ENCODE results near the gene TMEM115. TPM values are rescaled to one million over a fixed set of nuclear protein-coding genes. Genes with fewer than 3 reads are reported as not detected.

Gene TMEM115
- total and polyA plus RNA-seq, 10 of the 15 experiments (the other 5 are each of a cell fraction or from before 2014, with no cell fraction given): 1.9 to 18.7 (median 13.2) TPM

DNA sequence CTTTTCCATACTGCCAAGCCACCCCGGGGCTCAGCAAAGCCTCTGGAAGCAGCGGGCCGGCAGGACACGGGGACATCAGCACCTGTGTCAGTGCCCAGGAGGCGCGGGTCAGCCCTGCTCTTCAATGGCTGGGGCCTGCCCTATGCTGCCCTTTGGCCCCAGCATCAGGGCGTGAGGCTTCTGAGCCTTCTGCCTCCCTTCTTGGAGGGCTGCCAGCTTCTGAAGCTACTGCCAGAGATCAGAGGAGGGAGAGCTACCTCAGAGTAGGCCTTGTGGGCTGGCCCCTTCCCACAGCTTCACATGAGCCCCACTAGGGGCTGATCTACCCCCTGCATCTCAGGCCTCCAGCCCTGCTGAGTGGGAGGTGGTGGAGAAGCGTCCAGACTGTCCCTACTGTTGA is 13.0 kb upstream of the TMEM115 start:
- H3K27ac ChIP-seq (ENCODE audit: control insufficient read depth, insufficient read depth): no peak overlapping the region
- ChIA-PET RAD21 (ENCODE audit: unreplicated experiment) (no interaction called here), CTCF (no interaction called here), SMC1A (ENCODE audit: uncharacterized antibody, unreplicated experiment) (no interaction called here), POLR2A (no interaction called here)
- no peaks in the 10 kb centered on the region; a peak in 2 of 4 replicates for H3K27me3 ChIP-seq (replicated peaks in 1 of 2; ENCODE audit: control insufficient read depth in 2 of 2, insufficient read depth in 2 of 2, low read length in 1 of 2)
- no peak overlapping the region for H3K4me3 ChIP-seq
- in situ Hi-C loops (cut with MboI) (no loop called here), intact Hi-C loops (cut with micrococcal nuclease; ENCODE audit: unreplicated experiment) (no loop called here)
- DNase-seq (ENCODE audit: low read depth, low spot score): no peak
- no peak overlapping the region for H3K9ac ChIP-seq (ENCODE audit: control insufficient read depth, insufficient read depth, low read length)
- H3K36me3 ChIP-seq (ENCODE audit: control insufficient read depth in 2 of 2, insufficient read depth in 2 of 2, low read length in 1 of 2): no peaks in the 10 kb centered on the region
- H3K79me2 ChIP-seq (ENCODE audit: control insufficient read depth, insufficient read depth, low read length): no peaks in the 10 kb centered on the region
- no peaks in the 10 kb centered on the region for H4K20me1 ChIP-seq (ENCODE audit: control insufficient read depth, insufficient read depth)
- no peak; the same call in 2 of the 3 replicates for ATAC-seq
- no TSS peak for BruUV-seq (replicated peaks)
- no peaks in the 10 kb centered on the region for H3K4me1 ChIP-seq (ENCODE audit: control insufficient read depth, insufficient read depth, low read length)
- no peak overlapping the region for H3K4me2 ChIP-seq (ENCODE audit: control insufficient read depth, insufficient read depth)
- FAIRE-seq: no peak
- TF ChIP-seq RELA (IDR thresholded peaks at IDR 0.05; ENCODE audit: borderline replicate concordance, partially characterized antibody) (no peak), LARP7 (IDR thresholded peaks at IDR 0.05) (no peak), NFIC (IDR thresholded peaks at IDR 0.05; ENCODE audit: low read depth, low read length) (no peak), PML (IDR thresholded peaks at IDR 0.05; ENCODE audit: low read length) (no peak), SMARCA5 (IDR thresholded peaks at IDR 0.05) (no peak), RUNX3 (IDR thresholded peaks at IDR 0.05; ENCODE audit: low read length) (no peak), ATF7 (IDR thresholded peaks at IDR 0.05; ENCODE audit: low read depth) (no peak), MTA2 (IDR thresholded peaks at IDR 0.05; ENCODE audit: low read depth) (no peak)
- no peaks in the 10 kb centered on the region for H3K9me3 ChIP-seq (replicated peaks; ENCODE audit: control insufficient read depth, insufficient read depth, low read length)
- WGBS (ENCODE audit: insufficient coverage, insufficient replicate concordance, low lambda C conversion rate, missing lambda C conversion rate): 20% methylated on average over 8 of the region's 8 CpGs
- no peak overlapping the region for H2AFZ ChIP-seq (ENCODE audit: control insufficient read depth, low read depth, low read length)

- Histone ChIP-seq H3K27ac (ENCODE audit: control insufficient read depth, insufficient read depth) (no peak overlapping the region), H3K4me3 (no peak overlapping the region), H3K9ac (ENCODE audit: control insufficient read depth, insufficient read depth, low read length) (no peak overlapping the region), H2AFZ (ENCODE audit: control insufficient read depth, low read depth, low read length) (no peak overlapping the region), H3K36me3 (ENCODE audit: control insufficient read depth in 2 of 2, insufficient read depth in 2 of 2, low read length in 1 of 2) (no peaks in the 10 kb centered on the region), H3K27me3 (replicated peaks in 1 of 2; ENCODE audit: control insufficient read depth in 2 of 2, insufficient read depth in 2 of 2, low read length in 1 of 2) (no peaks in the 10 kb centered on the region; a peak in 3 of 4 replicates), H4K20me1 (ENCODE audit: control insufficient read depth, insufficient read depth) (no peaks in the 10 kb centered on the region), H3K79me2 (ENCODE audit: control insufficient read depth, insufficient read depth, low read length) (no peaks in the 10 kb centered on the region), H3K4me1 (ENCODE audit: control insufficient read depth, insufficient read depth, low read length) (no peaks in the 10 kb centered on the region), H3K4me2 (ENCODE audit: control insufficient read depth, insufficient read depth) (no peak overlapping the region), H3K9me3 (replicated peaks; ENCODE audit: control insufficient read depth, insufficient read depth, low read length) (no peaks in the 10 kb centered on the region)
- POLR2A ChIA-PET: no interaction called here
- no TSS peak for BruUV-seq (replicated peaks)
- intact Hi-C loops (cut with micrococcal nuclease; ENCODE audit: unreplicated experiment) (no loop called here), in situ Hi-C loops (cut with MboI) (no loop called here)
- ATAC-seq (peak; percentile 33; the same call in 1 of the 3 replicates), DNase-seq (ENCODE audit: low read depth, low spot score) (no peak), FAIRE-seq (no peak)
- 27% methylated on average over 3 of the region's 3 CpGs for WGBS (ENCODE audit: insufficient coverage, insufficient replicate concordance, low lambda C conversion rate, missing lambda C conversion rate)
- SMC1A ChIA-PET (ENCODE audit: uncharacterized antibody, unreplicated experiment): no interaction called here
- RAD21 ChIA-PET (ENCODE audit: unreplicated experiment): interaction anchor here (1.3 kb wide), 1 partner anchor 171 kb away, joined by 6 read pairs; no protein-coding TSS in a partner anchor
- CTCF ChIA-PET: interaction anchor here (0.5 kb wide), 1 partner anchor 1151 kb away, joined by 3 read pairs; no protein-coding TSS in a partner anchor
- TF ChIP-seq ZBTB11 (CRISPR knock-in tag; IDR thresholded peaks at IDR 0.05): no peak
- TF ChIP-seq NR2C2 (IDR thresholded peaks at IDR 0.05; ENCODE audit: borderline replicate concordance, control insufficient read depth, insufficient read length, low read depth): no peak
- TF ChIP-seq HDAC2 (IDR thresholded peaks at IDR 0.05): no peak
- TF ChIP-seq POLR2AphosphoS2 (IDR thresholded peaks at IDR 0.05; ENCODE audit: low read depth, low read length): no peak
- TF ChIP-seq, protein P1, sequence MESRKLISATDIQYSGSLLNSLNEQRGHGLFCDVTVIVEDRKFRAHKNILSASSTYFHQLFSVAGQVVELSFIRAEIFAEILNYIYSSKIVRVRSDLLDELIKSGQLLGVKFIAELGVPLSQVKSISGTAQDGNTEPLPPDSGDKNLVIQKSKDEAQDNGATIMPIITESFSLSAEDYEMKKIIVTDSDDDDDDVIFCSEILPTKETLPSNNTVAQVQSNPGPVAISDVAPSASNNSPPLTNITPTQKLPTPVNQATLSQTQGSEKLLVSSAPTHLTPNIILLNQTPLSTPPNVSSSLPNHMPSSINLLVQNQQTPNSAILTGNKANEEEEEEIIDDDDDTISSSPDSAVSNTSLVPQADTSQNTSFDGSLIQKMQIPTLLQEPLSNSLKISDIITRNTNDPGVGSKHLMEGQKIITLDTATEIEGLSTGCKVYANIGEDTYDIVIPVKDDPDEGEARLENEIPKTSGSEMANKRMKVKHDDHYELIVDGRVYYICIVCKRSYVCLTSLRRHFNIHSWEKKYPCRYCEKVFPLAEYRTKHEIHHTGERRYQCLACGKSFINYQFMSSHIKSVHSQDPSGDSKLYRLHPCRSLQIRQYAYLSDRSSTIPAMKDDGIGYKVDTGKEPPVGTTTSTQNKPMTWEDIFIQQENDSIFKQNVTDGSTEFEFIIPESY (IDR thresholded peaks at IDR 0.05): no peak
- TF ChIP-seq DPF2 (IDR thresholded peaks at IDR 0.05): no peak
These were observed 11.9 kb upstream of the TMEM115 start for GRCh38 chr3:50371133-50371685.
